HPDE6-E6E7 (cell line): ENCODE measurements around the gene PCDHB5.
"Not testable (repeated sequence)": the region's sequence is repeated elsewhere in the genome, so short reads cannot be mapped to it uniquely, and the experiment has no call there.

ENCODE experiments used
- DNase-seq: peaks from one replicate; pipeline ENCODE4 v3.0.0; 2011; ENCODE audit warnings: missing footprints; ENCODE audit errors: extremely low spot score

PCDHB5 gene

DNA sequence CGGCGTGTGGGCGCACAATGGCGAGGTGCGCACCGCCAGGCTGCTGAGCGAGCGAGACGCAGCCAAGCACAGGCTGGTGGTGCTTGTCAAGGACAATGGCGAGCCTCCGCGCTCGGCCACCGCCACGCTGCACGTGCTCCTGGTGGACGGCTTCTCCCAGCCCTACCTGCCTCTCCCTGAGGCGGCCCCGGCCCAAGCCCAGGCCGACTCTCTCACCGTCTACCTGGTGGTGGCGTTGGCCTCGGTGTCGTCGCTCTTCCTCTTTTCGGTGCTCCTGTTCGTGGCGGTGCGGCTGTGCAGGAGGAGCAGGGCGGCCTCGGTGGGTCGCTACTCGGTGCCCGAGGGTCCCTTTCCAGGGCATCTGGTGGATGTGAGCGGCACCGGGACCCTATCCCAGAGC is 17.1 kb downstream of the PCDHB5 start:
- not testable (repeated sequence) for DNase-seq

DNA sequence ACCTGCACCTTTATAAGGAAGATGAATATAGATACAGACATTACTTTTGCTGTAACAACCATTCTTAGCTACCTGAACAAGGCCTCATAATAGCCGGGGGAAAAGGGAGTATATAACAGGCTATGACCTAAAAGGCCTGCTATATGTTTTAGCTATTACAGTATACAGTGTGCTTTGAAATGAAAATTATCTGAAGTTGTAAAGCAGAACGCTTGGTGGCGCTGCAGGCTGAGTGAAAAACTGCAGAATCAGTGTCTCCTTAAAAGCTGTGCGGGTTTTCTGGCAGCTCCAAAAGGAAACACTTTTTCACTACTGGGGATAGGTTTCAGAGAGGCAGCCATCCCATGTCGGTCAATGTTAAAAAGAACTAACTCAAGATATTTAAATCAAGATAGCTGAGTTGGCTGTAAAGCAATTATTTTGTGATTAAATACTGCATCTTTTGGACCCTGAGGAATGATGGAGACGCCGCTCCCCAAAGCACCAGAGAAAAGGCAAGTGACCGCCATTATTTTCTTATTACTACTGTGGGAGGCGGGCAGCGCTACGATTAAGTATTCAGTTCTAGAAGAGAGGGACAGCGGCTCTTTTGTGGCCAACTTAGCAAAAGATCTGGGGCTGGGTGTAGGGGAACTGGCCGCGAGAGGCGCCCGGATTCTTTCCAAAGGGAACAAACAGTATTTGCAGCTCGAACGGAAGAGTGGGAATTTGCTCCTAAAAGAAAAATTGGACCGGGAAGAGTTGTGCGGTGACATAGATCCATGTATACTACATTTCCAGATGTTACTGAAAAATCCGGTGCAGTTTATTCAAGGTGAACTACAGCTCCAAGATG is 20.8 kb downstream of the PCDHB5 start:
- DNase-seq: no peak

DNA sequence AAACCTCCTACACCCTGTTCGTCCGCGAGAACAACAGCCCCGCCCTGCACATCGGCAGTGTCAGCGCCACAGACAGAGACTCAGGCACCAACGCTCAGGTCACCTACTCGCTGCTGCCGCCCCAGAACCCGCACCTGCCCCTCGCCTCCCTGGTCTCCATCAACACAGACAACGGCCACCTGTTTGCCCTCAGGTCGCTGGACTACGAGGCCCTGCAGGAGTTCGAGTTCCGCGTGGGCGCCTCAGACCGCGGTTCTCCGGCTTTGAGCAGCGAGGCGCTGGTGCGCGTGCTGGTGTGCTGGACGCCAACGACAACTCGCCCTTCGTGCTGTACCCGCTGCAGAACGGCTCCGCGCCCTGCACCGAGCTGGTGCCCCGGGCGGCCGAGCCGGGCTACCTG is 22.4 kb downstream of the PCDHB5 start:
- DNase-seq: not testable (repeated sequence)

DNA sequence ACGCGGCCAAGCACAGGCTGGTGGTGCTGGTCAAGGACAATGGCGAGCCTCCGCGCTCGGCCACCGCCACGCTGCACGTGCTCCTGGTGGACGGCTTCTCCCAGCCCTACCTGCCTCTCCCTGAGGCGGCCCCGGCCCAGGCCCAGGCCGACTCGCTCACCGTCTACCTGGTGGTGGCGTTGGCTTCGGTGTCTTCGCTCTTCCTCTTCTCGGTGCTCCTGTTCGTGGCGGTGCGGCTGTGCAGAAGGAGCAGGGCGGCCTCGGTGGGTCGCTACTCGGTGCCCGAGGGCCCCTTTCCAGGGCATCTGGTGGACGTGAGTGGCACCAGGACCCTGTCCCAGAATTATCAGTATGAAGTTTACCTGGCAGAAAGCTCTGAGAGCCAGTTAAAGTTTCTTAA is 22.9 kb downstream of the PCDHB5 start:
- DNase-seq: not testable (repeated sequence)

DNA sequence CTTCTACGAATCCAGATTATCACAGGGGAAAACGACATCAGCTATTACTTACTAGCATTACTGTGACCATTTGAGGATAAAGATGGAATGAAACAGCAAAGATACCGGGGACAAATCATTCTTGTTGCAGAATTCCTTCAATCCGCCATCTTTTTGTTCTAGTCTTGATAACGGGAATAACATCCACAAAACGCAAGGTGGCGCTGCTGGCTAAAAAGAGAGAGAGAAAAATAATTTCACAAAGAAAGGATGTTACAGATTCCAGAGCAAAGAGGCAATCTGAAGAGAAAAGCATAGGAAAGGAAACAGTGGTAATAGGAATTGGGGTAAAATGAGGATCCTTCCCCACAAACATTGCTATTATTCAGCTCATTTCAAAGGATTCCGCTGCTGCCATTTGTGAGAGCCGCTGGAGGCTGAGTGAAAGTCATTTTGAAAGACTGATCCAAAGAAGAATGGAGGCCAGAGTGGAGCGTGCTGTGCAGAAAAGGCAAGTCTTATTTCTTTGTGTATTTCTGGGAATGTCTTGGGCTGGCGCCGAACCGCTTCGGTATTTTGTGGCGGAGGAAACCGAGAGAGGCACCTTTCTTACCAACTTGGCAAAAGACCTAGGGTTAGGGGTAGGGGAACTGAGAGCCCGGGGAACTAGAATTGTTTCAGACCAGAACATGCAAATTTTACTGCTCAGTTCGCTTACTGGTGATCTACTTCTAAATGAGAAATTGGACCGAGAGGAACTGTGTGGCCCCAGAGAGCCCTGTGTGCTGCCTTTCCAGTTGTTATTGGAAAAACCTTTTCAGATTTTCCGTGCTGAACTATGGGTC is 37.6 kb downstream of the PCDHB5 start, which contains the start of gene PCDHB7:
Gene PCDHB7, plus strand, starts transcription at position 264 of the 824 bp plus-strand sequence. Its CDS starts 192 bp downstream, at position 456.
- DNase-seq: no peak

DNA sequence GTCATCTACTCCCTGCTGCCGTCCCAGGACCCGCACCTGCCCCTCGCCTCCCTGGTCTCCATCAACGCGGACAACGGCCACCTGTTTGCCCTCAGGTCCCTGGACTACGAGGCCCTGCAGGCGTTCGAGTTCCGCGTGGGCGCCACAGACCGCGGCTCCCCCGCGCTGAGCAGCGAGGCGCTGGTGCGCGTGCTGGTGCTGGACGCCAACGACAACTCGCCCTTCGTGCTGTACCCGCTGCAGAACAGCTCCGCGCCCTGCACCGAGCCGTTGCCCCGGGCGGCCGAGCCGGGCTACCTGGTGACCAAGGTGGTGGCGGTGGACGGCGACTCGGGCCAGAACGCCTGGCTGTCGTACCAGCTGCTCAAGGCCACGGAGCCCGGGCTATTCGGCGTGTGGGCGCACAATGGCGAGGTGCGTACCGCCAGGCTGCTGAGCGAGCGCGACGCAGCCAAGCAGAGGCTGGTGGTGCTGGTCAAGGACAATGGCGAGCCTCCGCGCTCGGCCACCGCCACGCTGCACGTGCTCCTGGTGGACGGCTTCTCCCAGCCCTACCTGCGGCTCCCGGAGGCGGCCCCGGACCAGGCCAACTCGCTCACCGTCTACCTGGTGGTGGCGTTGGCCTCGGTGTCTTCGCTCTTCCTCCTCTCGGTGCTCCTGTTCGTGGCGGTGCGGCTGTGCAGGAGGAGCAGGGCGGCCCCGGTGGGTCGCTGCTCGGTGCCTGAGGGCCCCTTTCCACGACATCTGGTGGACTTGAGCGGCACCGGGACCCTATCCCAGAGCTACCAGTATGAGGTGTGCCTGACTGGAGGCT is 39.5 kb downstream of the PCDHB5 start:
- not testable (repeated sequence) for DNase-seq

DNA sequence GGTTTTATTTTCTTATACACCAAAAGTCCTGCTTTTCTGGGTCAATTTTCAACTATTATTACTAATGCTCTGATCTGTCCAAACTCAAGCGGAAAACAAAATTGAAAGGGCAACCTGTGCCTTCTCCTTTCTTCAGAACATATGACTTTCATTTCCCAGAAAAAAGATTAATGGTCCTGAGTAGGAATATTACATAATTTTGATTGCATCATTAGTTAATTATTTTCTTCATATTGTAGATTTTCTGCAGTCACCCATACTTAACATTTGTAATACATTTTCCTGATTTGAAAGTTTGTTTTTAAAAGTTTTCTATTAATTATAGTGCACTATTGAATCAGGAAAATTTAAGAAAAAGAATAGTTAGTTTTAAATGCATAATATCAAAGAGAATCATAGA is 40.9 kb downstream of the PCDHB5 start:
- DNase-seq: no peak

DNA sequence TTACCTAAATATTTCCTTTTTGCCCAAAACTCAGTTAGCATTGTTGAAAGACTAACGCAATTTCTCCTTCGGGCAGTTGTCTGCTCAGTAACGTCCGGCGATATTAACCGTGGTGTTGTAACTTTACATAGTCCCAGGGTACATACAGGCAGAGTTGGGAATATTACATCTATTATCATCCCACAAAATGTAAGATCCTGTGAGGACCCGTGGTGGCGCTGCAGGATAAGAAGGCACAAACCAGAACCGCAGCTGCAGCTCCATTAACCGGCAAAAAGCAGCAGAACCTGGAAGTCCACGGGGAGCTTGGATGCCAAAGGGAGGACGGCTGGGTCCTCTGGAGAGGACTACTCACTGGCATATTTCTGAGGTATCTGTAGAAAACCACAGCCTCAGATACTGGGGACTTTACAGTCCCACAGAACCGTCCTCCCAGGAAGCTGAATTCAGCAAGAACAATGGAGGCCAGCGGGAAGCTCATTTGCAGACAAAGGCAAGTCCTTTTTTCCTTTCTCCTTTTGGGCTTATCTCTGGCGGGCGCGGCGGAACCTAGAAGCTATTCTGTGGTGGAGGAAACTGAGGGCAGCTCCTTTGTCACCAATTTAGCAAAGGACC is 42.7 kb downstream of the PCDHB5 start, which contains the start of gene PCDHB8:
Gene PCDHB8, plus strand, starts transcription at position 214 of the 615 bp plus-strand sequence. Its CDS starts 245 bp downstream, at position 459.
- not testable (repeated sequence) for DNase-seq

DNA sequence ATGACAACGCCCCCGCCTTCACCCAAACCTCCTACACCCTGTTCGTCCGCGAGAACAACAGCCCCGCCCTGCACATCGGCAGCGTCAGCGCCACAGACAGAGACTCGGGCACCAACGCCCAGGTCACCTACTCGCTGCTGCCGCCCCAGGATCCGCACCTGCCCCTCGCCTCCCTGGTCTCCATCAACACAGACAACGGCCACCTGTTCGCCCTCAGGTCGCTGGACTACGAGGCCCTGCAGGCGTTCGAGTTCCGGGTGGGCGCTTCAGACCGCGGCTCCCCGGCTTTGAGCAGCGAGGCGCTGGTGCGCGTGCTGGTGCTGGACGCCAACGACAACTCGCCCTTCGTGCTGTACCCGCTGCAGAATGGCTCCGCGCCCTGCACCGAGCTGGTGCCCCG is 44.4 kb downstream of the PCDHB5 start:
- DNase-seq: not testable (repeated sequence)

DNA sequence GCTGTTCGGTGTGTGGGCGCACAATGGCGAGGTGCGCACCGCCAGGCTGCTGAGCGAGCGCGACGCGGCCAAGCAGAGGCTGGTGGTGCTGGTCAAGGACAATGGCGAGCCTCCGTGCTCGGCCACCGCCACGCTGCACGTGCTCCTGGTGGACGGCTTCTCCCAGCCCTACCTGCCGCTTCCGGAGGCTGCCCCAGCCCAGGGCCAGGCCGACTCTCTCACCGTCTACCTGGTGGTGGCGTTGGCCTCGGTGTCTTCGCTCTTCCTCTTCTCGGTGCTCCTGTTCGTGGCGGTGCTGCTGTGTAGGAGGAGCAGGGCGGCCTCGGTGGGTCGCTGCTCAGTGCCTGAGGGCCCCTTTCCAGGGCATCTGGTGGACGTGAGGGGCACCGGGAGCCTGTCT is 44.9 kb downstream of the PCDHB5 start:
- not testable (repeated sequence) for DNase-seq

DNA sequence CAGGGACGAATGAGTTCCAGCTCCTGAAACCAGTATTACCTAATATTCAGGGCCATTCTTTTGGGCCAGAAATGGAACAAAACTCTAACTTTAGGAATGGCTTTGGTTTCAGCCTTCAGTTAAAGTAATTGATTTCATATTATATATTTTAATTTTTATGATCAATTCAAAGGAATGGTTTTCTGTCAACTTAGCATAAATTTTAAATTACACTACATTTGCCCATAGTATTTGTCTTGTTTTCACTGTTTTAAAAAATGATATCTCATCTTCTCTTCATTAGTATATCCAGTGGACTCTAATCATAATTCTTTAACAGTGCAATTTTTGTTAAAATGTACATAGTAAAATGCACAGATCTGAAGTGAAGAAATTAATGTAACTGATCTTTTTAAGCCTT is 45.3 kb downstream of the PCDHB5 start:
- DNase-seq: no peak

DNA sequence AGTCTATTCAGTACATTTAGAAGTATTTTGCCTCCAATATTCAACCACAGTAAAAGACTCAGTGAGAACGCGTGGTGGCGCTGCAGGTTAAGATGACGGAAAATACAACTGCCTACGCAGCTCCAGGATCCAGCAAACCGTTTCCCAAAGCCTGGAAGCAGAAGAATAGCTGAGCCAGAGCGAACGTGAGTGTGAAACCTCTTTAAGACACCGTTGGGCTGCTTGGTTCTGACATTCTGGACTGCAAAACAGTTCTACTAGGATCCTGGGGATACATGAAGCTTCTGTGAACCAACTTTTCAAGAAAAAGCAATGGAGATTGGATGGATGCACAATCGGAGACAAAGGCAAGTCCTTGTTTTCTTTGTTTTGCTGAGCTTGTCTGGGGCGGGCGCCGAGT is 47.2 kb downstream of the PCDHB5 start, which contains the start of gene PCDHB16:
Gene PCDHB16, plus strand, starts transcription at position 140 of the 400 bp plus-strand sequence. Its CDS starts 173 bp downstream, at position 313.
- no peak for DNase-seq

DNA sequence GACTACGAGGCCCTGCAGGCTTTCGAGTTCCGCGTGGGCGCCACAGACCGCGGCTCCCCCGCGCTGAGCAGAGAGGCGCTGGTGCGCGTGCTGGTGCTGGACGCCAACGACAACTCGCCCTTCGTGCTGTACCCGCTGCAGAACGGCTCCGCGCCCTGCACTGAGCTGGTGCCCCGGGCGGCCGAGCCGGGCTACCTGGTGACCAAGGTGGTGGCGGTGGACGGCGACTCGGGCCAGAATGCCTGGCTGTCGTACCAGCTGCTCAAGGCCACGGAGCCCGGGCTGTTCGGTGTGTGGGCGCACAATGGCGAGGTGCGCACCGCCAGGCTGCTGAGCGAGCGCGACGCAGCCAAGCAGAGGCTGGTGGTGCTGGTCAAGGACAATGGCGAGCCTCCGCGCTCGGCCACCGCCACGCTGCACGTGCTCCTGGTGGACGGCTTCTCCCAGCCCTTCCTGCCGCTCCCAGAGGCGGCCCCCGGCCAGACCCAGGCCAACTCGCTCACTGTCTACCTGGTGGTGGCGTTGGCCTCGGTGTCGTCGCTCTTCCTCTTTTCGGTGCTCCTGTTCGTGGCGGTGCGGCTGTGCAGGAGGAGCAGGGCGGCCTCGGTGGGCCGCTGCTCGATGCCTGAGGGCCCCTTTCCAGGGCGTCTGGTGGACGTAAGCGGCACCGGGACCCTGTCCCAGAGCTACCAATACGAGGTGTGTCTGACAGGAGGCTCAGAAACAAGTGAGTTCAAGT is 49.3 kb downstream of the PCDHB5 start:
- DNase-seq: not testable (repeated sequence)

DNA sequence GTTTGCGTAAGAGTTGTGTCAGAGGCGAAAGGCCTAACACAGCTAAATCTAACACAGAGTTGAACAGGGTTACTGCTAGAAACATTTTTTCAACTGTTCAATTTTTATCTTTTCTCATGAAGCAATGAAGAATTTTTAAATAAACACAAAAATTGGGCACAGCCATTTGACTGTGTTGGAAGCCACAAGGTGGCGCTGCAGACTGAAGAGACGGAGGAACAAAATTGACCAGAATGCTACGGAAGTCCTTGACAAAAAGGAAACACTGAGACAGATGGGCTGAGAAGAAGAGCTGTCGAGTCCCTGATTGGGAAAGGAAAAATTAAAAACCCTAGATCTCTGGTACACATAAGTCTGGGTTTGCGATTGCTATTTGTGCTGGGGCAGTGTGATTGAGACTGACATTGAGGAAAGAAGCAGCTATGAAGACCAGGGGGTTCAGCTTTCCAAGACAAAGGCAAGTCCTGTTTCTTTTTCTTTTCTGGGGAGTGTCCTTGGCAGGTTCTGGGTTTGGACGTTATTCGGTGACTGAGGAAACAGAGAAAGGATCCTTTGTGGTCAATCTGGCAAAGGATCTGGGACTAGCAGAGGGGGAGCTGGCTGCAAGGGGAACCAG is 52.0 kb downstream of the PCDHB5 start, which contains the start of gene PCDHB9:
Gene PCDHB9, plus strand, starts transcription at position 265 of the 616 bp plus-strand sequence. Its CDS starts 158 bp downstream, at position 423.
- no peak for DNase-seq
